WTC11 (cell line): ENCODE results near the gene DESI2. TPM values are rescaled to one million over a fixed set of nuclear protein-coding genes. Genes with fewer than 3 reads are reported as not detected.

Experiments used
- ATAC-seq: fragments of 200-7000 bp; cut with Tn5 transposase; 2 replicates; pipeline ENCODE4 v1.10.0; 2021; ENCODE audit warnings: mild to moderate bottlenecking, moderate library complexity
- CTCF ChIA-PET: fragments of 300-600 bp; sonication (Branson Sonifier 250); formaldehyde crosslinking; loops from one replicate; lab custom pipeline; 2021; ENCODE audit warnings: antibody characterized with exemption; lab: Charles Lee
- POLR2A ChIA-PET: fragments of 350-600 bp; sonication (Branson Sonifier 250); formaldehyde crosslinking; loops from one replicate; lab custom pipeline; 2021; ENCODE audit warnings: antibody characterized with exemption; lab: Charles Lee
- DNase-seq: peaks from one replicate; pipeline ENCODE4 v3.0.0; 2021; ENCODE audit warnings: low spot score
- H3K27ac Mint-ChIP-seq: 2 replicates; pipeline ENCODE4 v1.8.0; 2021; ENCODE audit warnings: mixed read lengths
- H3K27me3 Mint-ChIP-seq: 2 replicates; pipeline ENCODE4 v1.8.0; 2021; ENCODE audit warnings: low read depth, mild to moderate bottlenecking, moderate library complexity, mixed read lengths
- H3K36me3 Mint-ChIP-seq: 2 replicates; pipeline ENCODE4 v1.8.0; 2021; ENCODE audit warnings: mixed read lengths
- H3K4me1 Mint-ChIP-seq: 2 replicates; pipeline ENCODE4 v1.8.0; 2022; ENCODE audit warnings: mixed read lengths
- H3K4me3 Mint-ChIP-seq: 2 replicates; pipeline ENCODE4 v1.8.0; 2021; ENCODE audit warnings: mild to moderate bottlenecking, moderate library complexity, mixed read lengths
- H3K9me3 Mint-ChIP-seq: 2 replicates; pipeline ENCODE4 v1.8.0; 2021; ENCODE audit warnings: mixed read lengths
- GABPB1 ChIP-seq: sonication (generic); formaldehyde crosslinking; IDR thresholded peaks from 2 replicates; pipeline ENCODE4 v1.8.1; 2023; ENCODE audit warnings: mild to moderate bottlenecking, missing genetic modification reagents
- IRF1 ChIP-seq: sonication (generic); formaldehyde crosslinking; IDR thresholded peaks from 2 replicates; pipeline ENCODE4 v1.8.0; 2023; ENCODE audit warnings: missing genetic modification reagents
- TEAD1 ChIP-seq: sonication (generic); formaldehyde crosslinking; IDR thresholded peaks from 2 replicates; pipeline ENCODE4 v1.8.0; 2022; ENCODE audit warnings: mild to moderate bottlenecking, missing genetic modification reagents
- ZNF138 ChIP-seq: sonication (generic); formaldehyde crosslinking; conservative IDR thresholded peaks from 2 replicates; pipeline ENCODE4 v1.8.1; 2022; ENCODE audit warnings: mild to moderate bottlenecking, moderate library complexity, missing genetic modification reagents
- ZNF219 ChIP-seq: sonication (generic); formaldehyde crosslinking; IDR thresholded peaks from 2 replicates; pipeline ENCODE4 v1.8.0; 2023; ENCODE audit warnings: missing genetic modification reagents, mild to moderate bottlenecking, borderline replicate concordance
- ZNF232 ChIP-seq: sonication (generic); formaldehyde crosslinking; IDR thresholded peaks from 2 replicates; pipeline ENCODE4 v1.8.0; 2022; ENCODE audit warnings: mild to moderate bottlenecking, missing genetic modification reagents
- ZNF671 ChIP-seq: fragments of 250-450 bp; sonication (Bioruptor Pico); IDR thresholded peaks from 2 replicates; pipeline ENCODE4 v1.8.0; 2021; ENCODE audit warnings: mild to moderate bottlenecking
- total RNA-seq: library from RNA; stranded (reverse); gene quantifications from 3 replicates; pipeline ENCODE4 v1.2.3, GENCODE V29; 2021
- TF ChIP-seq, protein P1 (sequence below): sonication (generic); formaldehyde crosslinking; IDR thresholded peaks from 2 replicates; pipeline ENCODE4 v1.8.1; 2023; ENCODE audit warnings: mild to moderate bottlenecking, missing genetic modification reagents, borderline replicate concordance
- TF ChIP-seq, protein P2 (sequence below): fragments of 250-450 bp; sonication (Bioruptor Pico); conservative IDR thresholded peaks from 2 replicates; pipeline ENCODE4 v1.9.0; 2021; ENCODE audit warnings: mild to moderate bottlenecking
- TF ChIP-seq, protein P3 (sequence below): sonication (generic); formaldehyde crosslinking; conservative IDR thresholded peaks from 2 replicates; pipeline ENCODE4 v1.8.1; 2023; ENCODE audit warnings: mild to moderate bottlenecking, low read depth, missing genetic modification reagents, moderate library complexity
- TF ChIP-seq, protein P4 (sequence below): fragments of 200-600 bp; IDR thresholded peaks from 2 replicates; pipeline ENCODE4 v1.8.0; 2022; ENCODE audit warnings: antibody characterized with exemption

DESI2 gene
- total RNA-seq, 1 experiment from 2014 or later, result 108 TPM

GRCh38 chr1:244731651-244732050, 78.7 kb downstream of the DESI2 start (continued):
- TF ChIP-seq, protein P1, sequence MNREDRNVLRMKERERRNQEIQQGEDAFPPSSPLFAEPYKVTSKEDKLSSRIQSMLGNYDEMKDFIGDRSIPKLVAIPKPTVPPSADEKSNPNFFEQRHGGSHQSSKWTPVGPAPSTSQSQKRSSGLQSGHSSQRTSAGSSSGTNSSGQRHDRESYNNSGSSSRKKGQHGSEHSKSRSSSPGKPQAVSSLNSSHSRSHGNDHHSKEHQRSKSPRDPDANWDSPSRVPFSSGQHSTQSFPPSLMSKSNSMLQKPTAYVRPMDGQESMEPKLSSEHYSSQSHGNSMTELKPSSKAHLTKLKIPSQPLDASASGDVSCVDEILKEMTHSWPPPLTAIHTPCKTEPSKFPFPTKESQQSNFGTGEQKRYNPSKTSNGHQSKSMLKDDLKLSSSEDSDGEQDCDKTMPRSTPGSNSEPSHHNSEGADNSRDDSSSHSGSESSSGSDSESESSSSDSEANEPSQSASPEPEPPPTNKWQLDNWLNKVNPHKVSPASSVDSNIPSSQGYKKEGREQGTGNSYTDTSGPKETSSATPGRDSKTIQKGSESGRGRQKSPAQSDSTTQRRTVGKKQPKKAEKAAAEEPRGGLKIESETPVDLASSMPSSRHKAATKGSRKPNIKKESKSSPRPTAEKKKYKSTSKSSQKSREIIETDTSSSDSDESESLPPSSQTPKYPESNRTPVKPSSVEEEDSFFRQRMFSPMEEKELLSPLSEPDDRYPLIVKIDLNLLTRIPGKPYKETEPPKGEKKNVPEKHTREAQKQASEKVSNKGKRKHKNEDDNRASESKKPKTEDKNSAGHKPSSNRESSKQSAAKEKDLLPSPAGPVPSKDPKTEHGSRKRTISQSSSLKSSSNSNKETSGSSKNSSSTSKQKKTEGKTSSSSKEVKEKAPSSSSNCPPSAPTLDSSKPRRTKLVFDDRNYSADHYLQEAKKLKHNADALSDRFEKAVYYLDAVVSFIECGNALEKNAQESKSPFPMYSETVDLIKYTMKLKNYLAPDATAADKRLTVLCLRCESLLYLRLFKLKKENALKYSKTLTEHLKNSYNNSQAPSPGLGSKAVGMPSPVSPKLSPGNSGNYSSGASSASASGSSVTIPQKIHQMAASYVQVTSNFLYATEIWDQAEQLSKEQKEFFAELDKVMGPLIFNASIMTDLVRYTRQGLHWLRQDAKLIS (CRISPR knock-in tag), result no peak
- TF ChIP-seq, protein P2, sequence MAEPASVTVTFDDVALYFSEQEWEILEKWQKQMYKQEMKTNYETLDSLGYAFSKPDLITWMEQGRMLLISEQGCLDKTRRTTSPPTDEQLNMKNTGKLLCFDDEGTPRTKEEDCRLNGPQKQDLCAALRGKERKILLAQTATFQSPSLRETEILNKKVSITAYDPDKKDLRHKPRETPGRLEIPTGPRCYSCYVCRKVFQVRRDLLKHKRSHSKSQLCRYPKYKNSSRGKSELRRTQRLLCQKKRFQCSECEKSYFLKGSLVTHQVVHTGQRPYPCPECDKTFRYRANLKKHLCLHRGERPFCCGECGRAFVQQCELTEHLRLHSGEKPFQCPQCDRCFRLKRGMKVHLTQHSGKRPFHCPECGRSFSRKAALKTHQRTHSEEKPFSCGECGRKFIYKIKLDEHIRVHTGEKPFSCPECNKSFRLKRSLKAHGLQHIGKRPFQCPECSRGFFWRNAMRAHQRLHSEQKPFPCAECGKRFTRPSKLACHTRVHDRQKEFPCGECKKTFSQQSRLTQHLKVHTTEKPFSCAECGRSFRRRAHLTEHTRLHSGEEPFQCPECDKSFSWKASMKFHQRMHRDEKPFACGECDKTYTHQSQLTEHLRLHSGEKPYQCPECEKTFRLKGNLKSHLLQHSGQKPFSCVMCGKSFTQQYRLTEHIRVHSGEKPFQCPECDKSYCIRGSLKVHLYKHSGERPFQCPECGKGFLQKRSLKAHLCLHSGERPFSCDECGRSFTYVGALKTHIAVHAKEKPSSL, result no peak
- TF ChIP-seq TEAD1 (CRISPR knock-in tag), result no peak
- no peak for TF ChIP-seq ZNF138 (CRISPR knock-in tag)
- TF ChIP-seq ZNF671, result no peak
- TF ChIP-seq GABPB1 (CRISPR knock-in tag), result no peak
- TF ChIP-seq, protein P3, sequence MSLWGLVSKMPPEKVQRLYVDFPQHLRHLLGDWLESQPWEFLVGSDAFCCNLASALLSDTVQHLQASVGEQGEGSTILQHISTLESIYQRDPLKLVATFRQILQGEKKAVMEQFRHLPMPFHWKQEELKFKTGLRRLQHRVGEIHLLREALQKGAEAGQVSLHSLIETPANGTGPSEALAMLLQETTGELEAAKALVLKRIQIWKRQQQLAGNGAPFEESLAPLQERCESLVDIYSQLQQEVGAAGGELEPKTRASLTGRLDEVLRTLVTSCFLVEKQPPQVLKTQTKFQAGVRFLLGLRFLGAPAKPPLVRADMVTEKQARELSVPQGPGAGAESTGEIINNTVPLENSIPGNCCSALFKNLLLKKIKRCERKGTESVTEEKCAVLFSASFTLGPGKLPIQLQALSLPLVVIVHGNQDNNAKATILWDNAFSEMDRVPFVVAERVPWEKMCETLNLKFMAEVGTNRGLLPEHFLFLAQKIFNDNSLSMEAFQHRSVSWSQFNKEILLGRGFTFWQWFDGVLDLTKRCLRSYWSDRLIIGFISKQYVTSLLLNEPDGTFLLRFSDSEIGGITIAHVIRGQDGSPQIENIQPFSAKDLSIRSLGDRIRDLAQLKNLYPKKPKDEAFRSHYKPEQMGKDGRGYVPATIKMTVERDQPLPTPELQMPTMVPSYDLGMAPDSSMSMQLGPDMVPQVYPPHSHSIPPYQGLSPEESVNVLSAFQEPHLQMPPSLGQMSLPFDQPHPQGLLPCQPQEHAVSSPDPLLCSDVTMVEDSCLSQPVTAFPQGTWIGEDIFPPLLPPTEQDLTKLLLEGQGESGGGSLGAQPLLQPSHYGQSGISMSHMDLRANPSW (CRISPR knock-in tag), result no peak
- TF ChIP-seq IRF1, result no peak
- no peak for TF ChIP-seq ZNF232
- TF ChIP-seq, protein P4, sequence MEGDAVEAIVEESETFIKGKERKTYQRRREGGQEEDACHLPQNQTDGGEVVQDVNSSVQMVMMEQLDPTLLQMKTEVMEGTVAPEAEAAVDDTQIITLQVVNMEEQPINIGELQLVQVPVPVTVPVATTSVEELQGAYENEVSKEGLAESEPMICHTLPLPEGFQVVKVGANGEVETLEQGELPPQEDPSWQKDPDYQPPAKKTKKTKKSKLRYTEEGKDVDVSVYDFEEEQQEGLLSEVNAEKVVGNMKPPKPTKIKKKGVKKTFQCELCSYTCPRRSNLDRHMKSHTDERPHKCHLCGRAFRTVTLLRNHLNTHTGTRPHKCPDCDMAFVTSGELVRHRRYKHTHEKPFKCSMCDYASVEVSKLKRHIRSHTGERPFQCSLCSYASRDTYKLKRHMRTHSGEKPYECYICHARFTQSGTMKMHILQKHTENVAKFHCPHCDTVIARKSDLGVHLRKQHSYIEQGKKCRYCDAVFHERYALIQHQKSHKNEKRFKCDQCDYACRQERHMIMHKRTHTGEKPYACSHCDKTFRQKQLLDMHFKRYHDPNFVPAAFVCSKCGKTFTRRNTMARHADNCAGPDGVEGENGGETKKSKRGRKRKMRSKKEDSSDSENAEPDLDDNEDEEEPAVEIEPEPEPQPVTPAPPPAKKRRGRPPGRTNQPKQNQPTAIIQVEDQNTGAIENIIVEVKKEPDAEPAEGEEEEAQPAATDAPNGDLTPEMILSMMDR, result no peak

- TF ChIP-seq ZNF219 (CRISPR knock-in tag), result 0 out of 2 replicates have a peak, but pooled peaks have one; percentile 9
- TF ChIP-seq, protein P2, result no peak
- CTCF ChIA-PET, result interaction anchor here (1.1 kb wide), 1 partner anchor 64 kb away, joined by 3 read pairs; no protein-coding TSS in a partner anchor
- Mint-ChIP-seq H3K4me1 (peaks cover 57% of the 10 kb centered on the region), H3K27ac (no peak overlapping the region), H3K36me3 (peaks cover 9% of the 10 kb centered on the region), H3K9me3 (peaks cover 14% of the 10 kb centered on the region), H3K27me3 (peaks cover 43% of the 10 kb centered on the region), H3K4me3 (no peak overlapping the region)
- ATAC-seq (no peak), DNase-seq (no peak)
- POLR2A ChIA-PET, result no interaction called here
These were observed 80.0 kb downstream of the DESI2 start for GRCh38 chr1:244732851-244733450.
